Transverse colon (tissue), 4 donors: ENCODE measurements around the gene HPS6. TPM values are rescaled to one million over a fixed set of nuclear protein-coding genes. Genes with fewer than 3 reads are reported as not detected.

ENCODE experiments used
- DNase-seq: peaks from one replicate; pipeline ENCODE4 v3.0.0-alpha.2; 2019
- H3K27ac ChIP-seq, 4 donors: fragments of 200-600 bp; sonication (generic); 2 replicates each; pipeline ENCODE4 v1.5.1; 2016 to 2018; ENCODE audit warnings: inconsistent platforms in 4 of 4
- H3K27me3 ChIP-seq: fragments of 200-600 bp; sonication (generic); 2 replicates; pipeline ENCODE4 v1.5.1; 2017; ENCODE audit warnings: inconsistent platforms
- H3K36me3 ChIP-seq, 4 donors: fragments of 200-600 bp; sonication (generic); 2 replicates each; pipeline ENCODE4 v1.5.1; 2017 to 2019; ENCODE audit warnings: inconsistent platforms in 4 of 4
- H3K4me1 ChIP-seq, 4 donors: fragments of 200-600 bp; sonication (generic); 2 replicates each; pipeline ENCODE4 v1.5.1; 2017 to 2020; ENCODE audit warnings: inconsistent platforms in 4 of 4
- H3K4me3 ChIP-seq, 4 donors: fragments of 200-600 bp; sonication (generic); 1 replicate in 1 of 4; 2 replicates in 3 of 4; pipeline versions ENCODE4 v1.5.1 to v1.6.1; 2017 to 2019; ENCODE audit warnings: inconsistent platforms in 4 of 4
- H3K9me3 ChIP-seq, 2 donors: fragments of 200-600 bp; sonication (generic); 2 replicates each; pipeline ENCODE4 v1.5.1; 2017 to 2019; ENCODE audit warnings: inconsistent platforms in 2 of 2
- EP300 ChIP-seq: sonication (generic); formaldehyde crosslinking; IDR thresholded peaks from one replicate; pipeline ENCODE4 v1.6.1; 2017; ENCODE audit warnings: antibody characterized with exemption, low read depth
- POLR2A ChIP-seq: fragments of 450-650 bp; IDR thresholded peaks from one replicate; pipeline ENCODE4 v1.6.1; 2016; ENCODE audit warnings: antibody characterized with exemption, mild to moderate bottlenecking, moderate library complexity
- POLR2AphosphoS5 ChIP-seq, 3 donors: sonication (generic); formaldehyde crosslinking; IDR thresholded peaks; one replicate each; pipeline ENCODE4 v1.6.1; 2016; ENCODE audit warnings: antibody characterized with exemption in 3 of 3
- WGBS, 2 donors: methylation state at CpG; one replicate each; pipeline ENCODE4 v1.1.5; 2018; ENCODE audit warnings: low coverage in 1 of 2; 5-methylcytosine and 5-hydroxymethylcytosine counted together
- in situ Hi-C, 4 donors: fragments of 200-750 bp; cut with MboI; loops; one replicate each; pipeline versions ENCODE4 v1.15.0 to v1.15.1; 2017; ENCODE audit warnings: low sequenced_read_pairs in 3 of 4, low pct_ligation_motif_present in 1 of 4, low pct_unique_long_range_greater_than_20kb in 1 of 4
- intact Hi-C: fragments of 100-400 bp; cut with DNase I; formaldehyde crosslinking; loops from one replicate; pipeline ENCODE4 v1.15.1; 2023; ENCODE audit warnings: low total_unique reads
- total RNA-seq, 4 donors: library from RNA; depleted of rRNA; stranded (reverse); fragments of >200 nt; gene quantifications; one replicate each; pipeline ENCODE4 v1.1.0, GENCODE V29; 2016
- TF ChIP-seq, protein P1 (sequence below), 5 experiments: fragments of 200-600 bp in 3 of 5; fragments of 450-650 bp in 2 of 5; sonication (generic) in 3 of 5; IDR thresholded peaks; 1 replicate in 2 of 5; 2 replicates in 3 of 5; pipeline ENCODE4 v1.5.1; 2016 to 2017; ENCODE audit warnings: antibody characterized with exemption in 5 of 5, inconsistent platforms in 3 of 5, mild to moderate bottlenecking in 2 of 5, moderate library complexity in 1 of 5

HPS6 gene
- total RNA-seq, 4 donors from 2014 or later: 17.1 to 30.9 (median 23.8) TPM

DNA sequence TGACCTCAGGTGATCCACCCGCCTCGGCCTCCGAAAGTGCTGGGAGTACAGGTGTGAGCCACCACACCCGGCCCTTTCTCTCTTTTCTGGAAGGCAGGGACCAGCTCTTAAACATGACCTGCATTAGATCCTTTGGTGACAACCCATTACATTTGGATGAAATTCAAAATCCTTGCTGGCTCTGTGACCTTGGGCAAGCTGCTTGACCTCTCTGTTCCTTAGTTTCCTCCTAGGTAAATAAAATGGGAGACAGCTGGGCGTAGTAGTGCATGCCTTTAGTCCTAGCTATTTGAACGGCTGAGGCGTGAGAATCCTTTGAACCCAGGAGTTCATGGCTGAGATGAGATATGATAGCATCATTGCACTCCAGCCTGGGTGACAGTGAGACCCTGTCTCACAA, 31.3 kb downstream of the HPS6 start:
- H3K4me3 ChIP-seq: no peak overlapping the region
- no peaks in the 10 kb centered on the region for H3K36me3 ChIP-seq
- H3K27me3 ChIP-seq: no peaks in the 10 kb centered on the region
- DNase-seq: no peak
- intact Hi-C loops (no loop called here), in situ Hi-C loops (no loop called here)
- no peak overlapping the region for H3K27ac ChIP-seq
- H3K9me3 ChIP-seq: no peaks in the 10 kb centered on the region
- no peaks in the 10 kb centered on the region for H3K4me1 ChIP-seq
- WGBS, 2 donors: 94 to 95% methylated on average over 5 to 7 of the region's 7 CpGs
- TF ChIP-seq POLR2A (no peak), POLR2AphosphoS5 (IDR thresholded peaks at IDR 0.05) (no peak), EP300 (no peak)
- TF ChIP-seq, protein P1, sequence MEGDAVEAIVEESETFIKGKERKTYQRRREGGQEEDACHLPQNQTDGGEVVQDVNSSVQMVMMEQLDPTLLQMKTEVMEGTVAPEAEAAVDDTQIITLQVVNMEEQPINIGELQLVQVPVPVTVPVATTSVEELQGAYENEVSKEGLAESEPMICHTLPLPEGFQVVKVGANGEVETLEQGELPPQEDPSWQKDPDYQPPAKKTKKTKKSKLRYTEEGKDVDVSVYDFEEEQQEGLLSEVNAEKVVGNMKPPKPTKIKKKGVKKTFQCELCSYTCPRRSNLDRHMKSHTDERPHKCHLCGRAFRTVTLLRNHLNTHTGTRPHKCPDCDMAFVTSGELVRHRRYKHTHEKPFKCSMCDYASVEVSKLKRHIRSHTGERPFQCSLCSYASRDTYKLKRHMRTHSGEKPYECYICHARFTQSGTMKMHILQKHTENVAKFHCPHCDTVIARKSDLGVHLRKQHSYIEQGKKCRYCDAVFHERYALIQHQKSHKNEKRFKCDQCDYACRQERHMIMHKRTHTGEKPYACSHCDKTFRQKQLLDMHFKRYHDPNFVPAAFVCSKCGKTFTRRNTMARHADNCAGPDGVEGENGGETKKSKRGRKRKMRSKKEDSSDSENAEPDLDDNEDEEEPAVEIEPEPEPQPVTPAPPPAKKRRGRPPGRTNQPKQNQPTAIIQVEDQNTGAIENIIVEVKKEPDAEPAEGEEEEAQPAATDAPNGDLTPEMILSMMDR (IDR thresholded peaks at IDR 0.05): no peak

DNA sequence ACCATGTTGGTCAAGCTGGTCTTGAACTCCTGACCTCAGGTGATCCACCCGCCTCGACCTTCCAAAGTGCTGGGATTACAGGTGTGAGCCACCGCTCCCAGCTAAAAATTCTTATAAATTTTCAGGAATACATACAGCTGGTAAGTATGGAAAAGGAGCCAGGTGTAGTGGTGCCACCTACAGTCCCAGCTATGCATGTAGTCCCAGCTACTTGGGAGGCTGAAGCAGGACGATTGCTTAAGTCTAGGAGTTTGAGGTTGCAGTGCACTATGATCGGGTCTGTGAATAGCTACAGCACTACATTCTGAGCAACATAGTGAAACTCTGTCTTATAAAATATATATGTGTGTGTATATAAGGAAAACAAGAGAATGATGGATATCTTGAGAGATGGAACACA, 36.0 kb downstream of the HPS6 start:
- DNase-seq: no peak

DNA sequence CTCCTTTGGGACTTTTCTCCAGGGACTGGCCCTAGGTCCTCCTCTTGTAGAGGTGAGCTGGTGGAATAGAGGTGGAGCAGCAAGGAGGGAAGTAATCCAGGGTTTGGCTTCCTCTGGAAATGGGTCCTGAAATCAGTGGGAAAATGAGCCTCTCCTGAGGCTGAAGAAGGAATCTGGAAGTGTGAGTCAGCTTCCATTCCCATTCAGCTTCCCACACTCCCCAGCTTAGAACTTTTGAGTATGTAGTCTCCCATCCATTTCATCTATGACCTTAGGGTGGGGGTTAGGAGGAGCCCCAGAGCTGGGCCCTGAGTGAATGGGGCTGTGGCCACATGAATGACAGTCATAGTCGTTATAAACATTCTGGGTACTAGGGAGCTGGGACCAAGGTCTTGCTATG, 37.3 kb downstream of the HPS6 start:
- Histone ChIP-seq H3K27ac (no peak overlapping the region), H3K36me3 (peaks cover 0 to 1% (median 0%) of the 10 kb centered on the region in 4 donors), H3K9me3 (no peaks in the 10 kb centered on the region), H3K4me1 (no peaks in the 10 kb centered on the region), H3K27me3 (no peaks in the 10 kb centered on the region), H3K4me3 (no peak overlapping the region)
- intact Hi-C loops: no loop called here
- in situ Hi-C loops: no loop called here
- no peak for DNase-seq
- 83% methylated on average over 1 of the region's 1 CpG; no CpG with 5 or more reads in 1 of the 2 donors for WGBS, 2 donors
- TF ChIP-seq, protein P1 (IDR thresholded peaks at IDR 0.05): no peak

More for the DNA sequence above, 36.0 kb downstream of the HPS6 start:
- Histone ChIP-seq H3K36me3 (no peaks in the 10 kb centered on the region), H3K4me1 (no peaks in the 10 kb centered on the region), H3K4me3 (no peak overlapping the region), H3K27me3 (no peaks in the 10 kb centered on the region), H3K27ac (no peak overlapping the region), H3K9me3 (no peaks in the 10 kb centered on the region)
- no peak for TF ChIP-seq EP300
- TF ChIP-seq, protein P1 (IDR thresholded peaks at IDR 0.05): no peak
- no peak for TF ChIP-seq POLR2AphosphoS5 (IDR thresholded peaks at IDR 0.05)
- no peak for TF ChIP-seq POLR2A
- in situ Hi-C loops: no loop called here
- intact Hi-C loops: no loop called here
- 94% methylated on average over 5 of the region's 5 CpGs; no CpG with 5 or more reads in 1 of the 2 donors for WGBS, 2 donors

DNA sequence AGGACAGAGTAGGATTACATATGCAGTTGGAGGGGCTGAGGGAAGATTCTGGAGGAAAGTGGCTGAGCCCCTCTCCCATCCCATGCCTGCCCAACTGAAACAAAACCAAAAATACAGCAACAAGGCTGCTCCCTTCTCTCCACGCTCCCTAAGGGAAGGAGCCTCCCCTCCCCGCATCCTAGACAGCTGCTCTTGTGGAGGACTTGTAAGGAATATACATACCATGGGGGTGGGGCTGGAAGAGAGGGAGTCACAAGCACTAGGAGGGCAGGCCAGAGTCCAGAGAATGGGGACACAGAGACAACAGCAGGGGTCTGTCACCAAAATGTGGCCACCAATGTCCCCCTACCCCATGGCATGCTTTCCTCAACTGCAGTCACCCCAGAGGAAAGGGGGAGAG, 41.8 kb downstream of the HPS6 start:
- H3K27ac ChIP-seq: no peak overlapping the region
- TF ChIP-seq POLR2AphosphoS5 (IDR thresholded peaks at IDR 0.05) (no peak), POLR2A (no peak), EP300 (no peak)
- TF ChIP-seq, protein P1 (IDR thresholded peaks at IDR 0.05): no peak
- intact Hi-C loops (no loop called here), in situ Hi-C loops (no loop called here)
- H3K4me1 ChIP-seq: peaks cover 0 to 1% (median 0%) of the 10 kb centered on the region in 4 donors
- no peak overlapping the region for H3K4me3 ChIP-seq
- H3K27me3 ChIP-seq: no peaks in the 10 kb centered on the region
- H3K36me3 ChIP-seq: peaks cover 0 to 32% (median 15%) of the 10 kb centered on the region in 4 donors
- no peaks in the 10 kb centered on the region for H3K9me3 ChIP-seq
- WGBS, 2 donors: 73% methylated on average over 2 of the region's 2 CpGs; no CpG with 5 or more reads in 1 of the 2 donors
- DNase-seq: no peak
